Measurements from ENCODE around the gene PREX1. TPM values are rescaled to one million over a fixed set of nuclear protein-coding genes. Genes with fewer than 3 reads are reported as not detected.

Gene PREX1
- total RNA-seq, 1 donor from 2014 or later: 20.4 TPM

- H3K27ac ChIP-seq (ENCODE audit: low read depth, low read length): no peak overlapping the region
- H3K4me3 ChIP-seq (ENCODE audit: low read length in 3 of 3): no peak overlapping the region
- H3K9ac ChIP-seq (ENCODE audit: low read depth in 1 of 3, low read length in 3 of 3): peak overlapping the region in 1 of 3 donors; percentile 25
- H3K9me3 ChIP-seq (ENCODE audit: control insufficient read depth in 3 of 3, low read length in 3 of 3): no peaks in the 10 kb centered on the region
- no peaks in the 10 kb centered on the region for H3K27me3 ChIP-seq (ENCODE audit: control insufficient read depth in 3 of 3, insufficient read depth in 3 of 3, low read length in 3 of 3)
- peaks cover 9 to 45% (median 23%) of the 10 kb centered on the region in 3 donors for H3K4me1 ChIP-seq (ENCODE audit: control insufficient read depth in 3 of 3, insufficient read depth in 3 of 3, low read length in 3 of 3)
- no peaks in the 10 kb centered on the region for H3K36me3 ChIP-seq (ENCODE audit: control insufficient read depth in 3 of 3, insufficient read depth in 3 of 3, low read length in 3 of 3)
Observed at GRCh38 chr20:48821261-48821920, 6.4 kb downstream of the PREX1 start.

GRCh38 chr20:48820649-48820973, 7.2 kb downstream of the PREX1 start:
- Histone ChIP-seq H3K4me1 (ENCODE audit: control insufficient read depth in 3 of 3, insufficient read depth in 3 of 3, low read length in 3 of 3) (peaks cover 9 to 40% (median 23%) of the 10 kb centered on the region in 3 donors), H3K27ac (ENCODE audit: low read depth, low read length) (peak overlapping the region; percentile 17)

GRCh38 chr20:48819821-48820648, 7.8 kb downstream of the PREX1 start:
- no peaks in the 10 kb centered on the region for H3K36me3 ChIP-seq (ENCODE audit: control insufficient read depth in 3 of 3, insufficient read depth in 3 of 3, low read length in 3 of 3)
- no peaks in the 10 kb centered on the region for H3K9me3 ChIP-seq (ENCODE audit: control insufficient read depth in 3 of 3, low read length in 3 of 3)
- H3K9ac ChIP-seq (ENCODE audit: low read depth in 1 of 3, low read length in 3 of 3): peak overlapping the region in 1 of 3 donors; percentile 60
- peak overlapping the region in 1 of 3 donors; percentile 27 for H3K4me3 ChIP-seq (ENCODE audit: low read length in 3 of 3)
- H3K27ac ChIP-seq (ENCODE audit: low read depth, low read length): peak overlapping the region; percentile 17
- no peaks in the 10 kb centered on the region for H3K27me3 ChIP-seq (ENCODE audit: control insufficient read depth in 3 of 3, insufficient read depth in 3 of 3, low read length in 3 of 3)
- H3K4me1 ChIP-seq (ENCODE audit: control insufficient read depth in 3 of 3, insufficient read depth in 3 of 3, low read length in 3 of 3): peaks cover 7 to 38% (median 23%) of the 10 kb centered on the region in 3 donors

More at GRCh38 chr20:48820649-48820973, 7.2 kb downstream of the PREX1 start:
- no peak overlapping the region for H3K9ac ChIP-seq (ENCODE audit: low read depth in 1 of 3, low read length in 3 of 3)
- no peaks in the 10 kb centered on the region for H3K27me3 ChIP-seq (ENCODE audit: control insufficient read depth in 3 of 3, insufficient read depth in 3 of 3, low read length in 3 of 3)
- no peaks in the 10 kb centered on the region for H3K9me3 ChIP-seq (ENCODE audit: control insufficient read depth in 3 of 3, low read length in 3 of 3)
- H3K4me3 ChIP-seq (ENCODE audit: low read length in 3 of 3): no peak overlapping the region
- no peaks in the 10 kb centered on the region for H3K36me3 ChIP-seq (ENCODE audit: control insufficient read depth in 3 of 3, insufficient read depth in 3 of 3, low read length in 3 of 3)

GRCh38 chr20:48819089-48819488, 8.7 kb downstream of the PREX1 start:
- Histone ChIP-seq H3K4me1 (ENCODE audit: control insufficient read depth in 3 of 3, insufficient read depth in 3 of 3, low read length in 3 of 3) (peaks cover 5 to 31% (median 23%) of the 10 kb centered on the region in 3 donors), H3K36me3 (ENCODE audit: control insufficient read depth in 3 of 3, insufficient read depth in 3 of 3, low read length in 3 of 3) (no peaks in the 10 kb centered on the region), H3K27ac (ENCODE audit: low read depth, low read length) (no peak overlapping the region), H3K9ac (ENCODE audit: low read depth in 1 of 3, low read length in 3 of 3) (no peak overlapping the region), H3K9me3 (ENCODE audit: control insufficient read depth in 3 of 3, low read length in 3 of 3) (no peaks in the 10 kb centered on the region), H3K27me3 (ENCODE audit: control insufficient read depth in 3 of 3, insufficient read depth in 3 of 3, low read length in 3 of 3) (no peaks in the 10 kb centered on the region), H3K4me3 (ENCODE audit: low read length in 3 of 3) (no peak overlapping the region)

GRCh38 chr20:48818481-48818987, 9.3 kb downstream of the PREX1 start:
- Histone ChIP-seq H3K9me3 (ENCODE audit: control insufficient read depth in 3 of 3, low read length in 3 of 3) (no peaks in the 10 kb centered on the region), H3K4me1 (ENCODE audit: control insufficient read depth in 3 of 3, insufficient read depth in 3 of 3, low read length in 3 of 3) (peaks cover 5 to 32% (median 22%) of the 10 kb centered on the region in 3 donors), H3K4me3 (ENCODE audit: low read length in 3 of 3) (no peak overlapping the region), H3K27ac (ENCODE audit: low read depth, low read length) (no peak overlapping the region), H3K9ac (ENCODE audit: low read depth in 1 of 3, low read length in 3 of 3) (no peak overlapping the region), H3K36me3 (ENCODE audit: control insufficient read depth in 3 of 3, insufficient read depth in 3 of 3, low read length in 3 of 3) (no peaks in the 10 kb centered on the region), H3K27me3 (ENCODE audit: control insufficient read depth in 3 of 3, insufficient read depth in 3 of 3, low read length in 3 of 3) (no peaks in the 10 kb centered on the region)

GRCh38 chr20:48818031-48818370, 9.8 kb downstream of the PREX1 start:
- Histone ChIP-seq H3K9me3 (ENCODE audit: control insufficient read depth in 3 of 3, low read length in 3 of 3) (no peaks in the 10 kb centered on the region), H3K9ac (ENCODE audit: low read depth in 1 of 3, low read length in 3 of 3) (no peak overlapping the region), H3K27me3 (ENCODE audit: control insufficient read depth in 3 of 3, insufficient read depth in 3 of 3, low read length in 3 of 3) (no peaks in the 10 kb centered on the region), H3K27ac (ENCODE audit: low read depth, low read length) (no peak overlapping the region), H3K36me3 (ENCODE audit: control insufficient read depth in 3 of 3, insufficient read depth in 3 of 3, low read length in 3 of 3) (no peaks in the 10 kb centered on the region), H3K4me3 (ENCODE audit: low read length in 3 of 3) (no peak overlapping the region), H3K4me1 (ENCODE audit: control insufficient read depth in 3 of 3, insufficient read depth in 3 of 3, low read length in 3 of 3) (peaks cover 9 to 32% (median 17%) of the 10 kb centered on the region in 3 donors)

GRCh38 chr20:48817367-48818030, 10.3 kb downstream of the PREX1 start:
- no peak overlapping the region for H3K9ac ChIP-seq (ENCODE audit: low read depth in 1 of 3, low read length in 3 of 3)
- H3K4me3 ChIP-seq (ENCODE audit: low read length in 3 of 3): no peak overlapping the region
- no peaks in the 10 kb centered on the region for H3K27me3 ChIP-seq (ENCODE audit: control insufficient read depth in 3 of 3, insufficient read depth in 3 of 3, low read length in 3 of 3)
- H3K9me3 ChIP-seq (ENCODE audit: control insufficient read depth in 3 of 3, low read length in 3 of 3): no peaks in the 10 kb centered on the region
- H3K27ac ChIP-seq (ENCODE audit: low read depth, low read length): no peak overlapping the region
- peaks cover 9 to 36% (median 17%) of the 10 kb centered on the region in 3 donors for H3K4me1 ChIP-seq (ENCODE audit: control insufficient read depth in 3 of 3, insufficient read depth in 3 of 3, low read length in 3 of 3)
- no peaks in the 10 kb centered on the region for H3K36me3 ChIP-seq (ENCODE audit: control insufficient read depth in 3 of 3, insufficient read depth in 3 of 3, low read length in 3 of 3)

- Histone ChIP-seq H3K27ac (ENCODE audit: low read depth, low read length) (no peak overlapping the region), H3K27me3 (ENCODE audit: control insufficient read depth in 3 of 3, insufficient read depth in 3 of 3, low read length in 3 of 3) (no peaks in the 10 kb centered on the region), H3K9ac (ENCODE audit: low read depth in 1 of 3, low read length in 3 of 3) (no peak overlapping the region), H3K4me3 (ENCODE audit: low read length in 3 of 3) (no peak overlapping the region), H3K36me3 (ENCODE audit: control insufficient read depth in 3 of 3, insufficient read depth in 3 of 3, low read length in 3 of 3) (no peaks in the 10 kb centered on the region), H3K4me1 (ENCODE audit: control insufficient read depth in 3 of 3, insufficient read depth in 3 of 3, low read length in 3 of 3) (peaks cover 9 to 32% (median 17%) of the 10 kb centered on the region in 3 donors), H3K9me3 (ENCODE audit: control insufficient read depth in 3 of 3, low read length in 3 of 3) (no peaks in the 10 kb centered on the region)
Observed at GRCh38 chr20:48816282-48817205, 11.3 kb downstream of the PREX1 start.

GRCh38 chr20:48815537-48815936, 12.3 kb downstream of the PREX1 start:
- no peaks in the 10 kb centered on the region for H3K36me3 ChIP-seq (ENCODE audit: control insufficient read depth in 3 of 3, insufficient read depth in 3 of 3, low read length in 3 of 3)
- H3K27me3 ChIP-seq (ENCODE audit: control insufficient read depth in 3 of 3, insufficient read depth in 3 of 3, low read length in 3 of 3): no peaks in the 10 kb centered on the region
- H3K9ac ChIP-seq (ENCODE audit: low read depth in 1 of 3, low read length in 3 of 3): no peak overlapping the region
- H3K4me1 ChIP-seq (ENCODE audit: control insufficient read depth in 3 of 3, insufficient read depth in 3 of 3, low read length in 3 of 3): peaks cover 9 to 30% (median 15%) of the 10 kb centered on the region in 3 donors
- H3K4me3 ChIP-seq (ENCODE audit: low read length in 3 of 3): no peak overlapping the region
- no peak overlapping the region for H3K27ac ChIP-seq (ENCODE audit: low read depth, low read length)
- H3K9me3 ChIP-seq (ENCODE audit: control insufficient read depth in 3 of 3, low read length in 3 of 3): no peaks in the 10 kb centered on the region

Measured in skeletal muscle tissue (tissue), 4 donors.